B cell (primary cell): ENCODE measurements around the gene NRXN2. TPM values are rescaled to one million over a fixed set of nuclear protein-coding genes. Genes with fewer than 3 reads are reported as not detected.

ENCODE experiments used
- ATAC-seq: fragments of 200-7000 bp; cut with Tn5 transposase; one replicate; pipeline ENCODE4 v1.10.0; 2021; ENCODE audit warnings: low read depth, mild to moderate bottlenecking, moderate number of reproducible peaks, moderate library complexity
- CTCF ChIA-PET: fragments of 350-600 bp; sonication (Branson Sonifier 250); formaldehyde crosslinking; loops from one replicate; lab custom pipeline; 2021; ENCODE audit warnings: antibody characterized with exemption, inconsistent platforms; lab: Charles Lee
- POLR2A ChIA-PET: fragments of 350-600 bp; sonication (Branson Sonifier 250); formaldehyde crosslinking; loops from one replicate; lab custom pipeline; 2021; ENCODE audit warnings: antibody characterized with exemption; lab: Charles Lee
- DNase-seq: peaks from one replicate; pipeline ENCODE4 v3.0.0; 2013
- H2AFZ ChIP-seq: 2 replicates; pipeline ENCODE4 v1.6.1; 2012; ENCODE audit warnings: mild to moderate bottlenecking, low read depth, low read length; ENCODE audit not compliant: insufficient read depth, poor library complexity, severe bottlenecking
- H3K27ac ChIP-seq, 2 donors: 1 replicate in 1 of 2; 2 replicates in 1 of 2; pipeline ENCODE4 v1.5.1; 2012 to 2013; ENCODE audit warnings: low read length in 2 of 2, mild to moderate bottlenecking in 2 of 2, moderate library complexity in 1 of 2
- H3K27me3 ChIP-seq, 4 experiments: fragments of 200-600 bp in 1 of 4; sonication (generic) in 1 of 4; replicated peaks in 1 of 4; 1 replicate in 2 of 4; 2 replicates in 2 of 4; pipeline versions ENCODE4 v1.6.1 to v1.7.0; 2013 to 2016; ENCODE audit warnings: low read length in 3 of 4, mild to moderate bottlenecking in 2 of 4, mixed read lengths in 1 of 4, moderate library complexity in 1 of 4; ENCODE audit not compliant: insufficient read depth in 4 of 4, control insufficient read depth in 3 of 4; ENCODE audit errors: control extremely low read depth in 1 of 4
- H3K36me3 ChIP-seq, 2 experiments: replicated peaks in 1 of 2; 1 replicate in 1 of 2; 2 replicates in 1 of 2; pipeline versions ENCODE4 v1.6.1 to v1.7.1; 2013; ENCODE audit warnings: low read length in 1 of 2; ENCODE audit not compliant: insufficient read depth in 2 of 2, control insufficient read depth in 1 of 2; ENCODE audit errors: control extremely low read depth in 1 of 2, extremely low read depth in 1 of 2
- H3K4me1 ChIP-seq, 2 donors: fragments of 200-600 bp in 1 of 2; sonication (generic) in 1 of 2; 1 replicate in 1 of 2; 2 replicates in 1 of 2; pipeline versions ENCODE4 v1.5.1 to v1.6.1; 2013 to 2017; ENCODE audit warnings: low read length in 2 of 2; ENCODE audit not compliant: control insufficient read depth in 2 of 2, insufficient read depth in 2 of 2
- H3K4me2 ChIP-seq: replicated peaks from 2 replicates; pipeline ENCODE3; 2012; ENCODE audit warnings: mild to moderate bottlenecking, low read depth, low read length; ENCODE audit not compliant: poor library complexity, severe bottlenecking
- H3K4me3 ChIP-seq, 5 experiments: fragments of 200-600 bp in 1 of 5; sonication (generic) in 1 of 5; 1 replicate in 3 of 5; 2 replicates in 2 of 5; pipeline versions ENCODE4 v1.5.1 to v1.7.0; 2011 to 2016; ENCODE audit warnings: low read length in 4 of 5, mild to moderate bottlenecking in 4 of 5, low read depth in 2 of 5, control low read depth in 1 of 5, moderate library complexity in 1 of 5; ENCODE audit not compliant: insufficient read depth in 1 of 5; ENCODE audit errors: control extremely low read depth in 1 of 5, extremely low read depth in 1 of 5
- H3K79me2 ChIP-seq: fragments of 200-600 bp; sonication (generic); one replicate; pipeline ENCODE4 v1.6.0; 2016; ENCODE audit warnings: low read length; ENCODE audit not compliant: control insufficient read depth, insufficient read depth
- H3K9ac ChIP-seq: fragments of 200-600 bp; sonication (generic); 2 replicates; pipeline ENCODE4 v1.6.1; 2017; ENCODE audit warnings: mild to moderate bottlenecking, low read length, moderate library complexity
- H3K9me3 ChIP-seq, 3 donors: one replicate each; pipeline versions ENCODE4 v1.6.1 to v1.7.1; 2013; ENCODE audit warnings: low read length in 2 of 3; ENCODE audit not compliant: control insufficient read depth in 2 of 3, insufficient read depth in 1 of 3; ENCODE audit errors: control extremely low read depth in 1 of 3
- H4K20me1 ChIP-seq: 2 replicates; pipeline ENCODE4 v1.6.0; 2012; ENCODE audit warnings: mild to moderate bottlenecking, low read length; ENCODE audit not compliant: insufficient read depth, control insufficient read depth, poor library complexity, severe bottlenecking
- H3K27ac Mint-ChIP-seq: one replicate; pipeline ENCODE4 v1.8.0; 2021; ENCODE audit warnings: mixed read lengths
- H3K27me3 Mint-ChIP-seq: one replicate; pipeline ENCODE4 v1.8.0; 2021; ENCODE audit warnings: mixed read lengths
- H3K4me1 Mint-ChIP-seq: one replicate; pipeline ENCODE4 v1.8.0; 2021; ENCODE audit warnings: mixed read lengths
- H3K4me3 Mint-ChIP-seq: one replicate; pipeline ENCODE4 v1.8.0; 2021; ENCODE audit warnings: mixed read lengths
- H3K9me3 Mint-ChIP-seq: one replicate; pipeline ENCODE4 v1.8.0; 2022; ENCODE audit warnings: mixed read lengths; ENCODE audit not compliant: insufficient read depth
- EZH2 ChIP-seq: IDR thresholded peaks from 2 replicates; pipeline ENCODE4 v1.6.1; 2012; ENCODE audit warnings: borderline replicate concordance, low read depth, mild to moderate bottlenecking, moderate library complexity, low read length; ENCODE audit not compliant: insufficient read depth, poor library complexity, severe bottlenecking
- WGBS: methylation state at CpG from one replicate; pipeline ENCODE4 v1.1.5; 2013; ENCODE audit warnings: missing lambda C conversion rate; ENCODE audit not compliant: insufficient coverage; 5-methylcytosine and 5-hydroxymethylcytosine counted together
- intact Hi-C: fragments of 100-400 bp; cut with micrococcal nuclease; formaldehyde crosslinking; loops from one replicate; pipeline ENCODE4 v1.10.0; 2022
- polyA plus RNA-seq: library from polyadenylated mRNA; depleted of rRNA; stranded (reverse); fragments of >200 nt; gene quantifications from 2 replicates; pipeline ENCODE4 v1.2.3, GENCODE V29; 2012
- total RNA-seq, 2 donors: library from RNA; stranded (reverse); fragments of 120-200 nt in 1 of 2; gene quantifications; 1 replicate in 1 of 2; 2 replicates in 1 of 2; pipeline versions ENCODE4 v1.2.3 to v1.2.4, GENCODE V29; 2013 to 2022
- TF ChIP-seq, protein P1 (sequence below): fragments of 200-600 bp; IDR thresholded peaks from one replicate; pipeline ENCODE4 v1.8.0; 2022; ENCODE audit warnings: antibody characterized with exemption, mild to moderate bottlenecking

Gene NRXN2
- total and polyA plus RNA-seq, 2 donors (not counting 1 experiment from before 2014, with no cell fraction given) = 0.01 to 0.52 TPM

DNA sequence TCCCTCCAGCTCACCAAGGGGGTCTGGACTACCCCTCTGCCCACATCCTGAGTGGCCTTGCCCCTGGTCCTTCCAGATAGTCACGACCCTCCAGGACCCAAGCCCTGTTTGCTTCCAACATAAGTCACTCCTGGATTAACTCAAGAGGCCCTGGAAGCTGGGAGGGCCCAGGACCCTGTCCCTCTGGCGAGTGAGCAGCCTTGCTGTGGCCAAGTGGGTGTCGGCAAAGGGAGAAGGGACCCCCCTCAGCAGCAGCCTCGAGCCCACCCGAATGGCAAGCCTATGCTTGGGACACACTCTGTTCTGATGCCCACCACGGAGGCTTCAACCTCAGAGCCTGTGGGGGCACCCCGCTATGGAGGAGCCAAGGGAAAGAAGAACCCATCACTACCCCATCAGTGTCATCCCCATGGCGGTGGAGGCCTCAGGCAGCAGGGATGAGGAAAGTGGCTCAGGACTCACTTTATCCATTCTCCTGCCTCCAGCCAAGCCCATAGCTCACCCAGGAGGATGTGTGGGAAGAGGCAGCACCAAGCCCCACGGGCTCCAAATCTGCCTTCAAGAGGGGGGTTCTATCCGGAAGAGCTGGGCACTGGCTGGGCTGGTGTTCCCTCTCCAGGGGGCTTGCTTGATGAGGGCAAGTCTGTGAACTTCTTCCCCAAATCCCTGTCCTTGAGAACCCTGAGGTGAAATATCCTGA, 119.4 kb downstream of the NRXN2 start:
- no peak overlapping the region for H3K4me3 ChIP-seq
- no peak overlapping the region for H3K9ac ChIP-seq
- no peaks in the 10 kb centered on the region for H3K79me2 ChIP-seq
- ChIA-PET CTCF (no interaction called here), POLR2A (no interaction called here)
- Mint-ChIP-seq H3K4me3 (no peak overlapping the region), H3K4me1 (peaks cover under 1% of the 10 kb centered on the region), H3K27me3 (peaks cover 4% of the 10 kb centered on the region), H3K9me3 (no peaks in the 10 kb centered on the region), H3K27ac (no peak overlapping the region)
- no peaks in the 10 kb centered on the region for H4K20me1 ChIP-seq
- TF ChIP-seq EZH2 = no peak
- TF ChIP-seq, protein P1, sequence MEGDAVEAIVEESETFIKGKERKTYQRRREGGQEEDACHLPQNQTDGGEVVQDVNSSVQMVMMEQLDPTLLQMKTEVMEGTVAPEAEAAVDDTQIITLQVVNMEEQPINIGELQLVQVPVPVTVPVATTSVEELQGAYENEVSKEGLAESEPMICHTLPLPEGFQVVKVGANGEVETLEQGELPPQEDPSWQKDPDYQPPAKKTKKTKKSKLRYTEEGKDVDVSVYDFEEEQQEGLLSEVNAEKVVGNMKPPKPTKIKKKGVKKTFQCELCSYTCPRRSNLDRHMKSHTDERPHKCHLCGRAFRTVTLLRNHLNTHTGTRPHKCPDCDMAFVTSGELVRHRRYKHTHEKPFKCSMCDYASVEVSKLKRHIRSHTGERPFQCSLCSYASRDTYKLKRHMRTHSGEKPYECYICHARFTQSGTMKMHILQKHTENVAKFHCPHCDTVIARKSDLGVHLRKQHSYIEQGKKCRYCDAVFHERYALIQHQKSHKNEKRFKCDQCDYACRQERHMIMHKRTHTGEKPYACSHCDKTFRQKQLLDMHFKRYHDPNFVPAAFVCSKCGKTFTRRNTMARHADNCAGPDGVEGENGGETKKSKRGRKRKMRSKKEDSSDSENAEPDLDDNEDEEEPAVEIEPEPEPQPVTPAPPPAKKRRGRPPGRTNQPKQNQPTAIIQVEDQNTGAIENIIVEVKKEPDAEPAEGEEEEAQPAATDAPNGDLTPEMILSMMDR = no peak
- H2AFZ ChIP-seq = no peak overlapping the region
- no peak overlapping the region for H3K4me2 ChIP-seq
- 85% methylated on average over 7 of the region's 10 CpGs for WGBS
- no peak for ATAC-seq
- H3K9me3 ChIP-seq = no peaks in the 10 kb centered on the region
- no peaks in the 10 kb centered on the region for H3K36me3 ChIP-seq
- no peaks in the 10 kb centered on the region for H3K4me1 ChIP-seq
- no peak overlapping the region for H3K27ac ChIP-seq
- DNase-seq = no peak
- H3K27me3 ChIP-seq = peaks cover 0 to 9% (median 0%) of the 10 kb centered on the region in 4 experiments
- intact Hi-C loops = no loop called here

DNA sequence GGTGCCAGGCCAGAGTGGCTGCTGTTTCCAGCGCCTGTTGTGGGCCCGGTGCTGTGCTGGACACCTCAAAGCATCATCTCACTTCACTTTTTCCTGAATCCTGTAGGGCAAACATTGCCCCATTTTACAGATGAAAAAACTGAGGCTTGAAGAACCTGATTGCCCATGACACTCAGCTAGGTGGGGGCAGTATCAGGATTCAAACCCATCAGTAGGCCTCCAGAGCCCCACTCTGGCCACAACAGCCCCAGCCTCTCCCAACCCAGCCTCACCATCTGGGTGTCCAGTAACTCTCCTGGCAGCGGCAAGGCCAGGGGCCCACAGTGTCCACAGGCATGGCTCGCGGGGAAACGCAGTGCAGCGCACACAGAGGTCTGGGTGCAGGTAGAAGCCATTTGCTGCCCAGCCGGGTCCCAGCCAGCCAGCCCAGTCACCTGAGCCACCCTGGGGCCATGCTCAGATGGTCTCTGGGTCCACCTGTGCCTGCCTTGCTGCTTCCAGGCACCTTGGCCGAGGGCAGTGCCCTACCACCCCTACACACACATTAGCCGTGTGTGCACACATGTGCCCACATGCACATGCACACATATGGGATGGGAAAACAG, 120.4 kb downstream of the NRXN2 start:
- peaks cover 0 to 9% (median 0%) of the 10 kb centered on the region in 4 experiments for H3K27me3 ChIP-seq
- intact Hi-C loops = no loop called here
- H3K4me2 ChIP-seq = no peak overlapping the region
- WGBS = 96% methylated on average over 9 of the region's 10 CpGs
- ChIA-PET POLR2A (no interaction called here), CTCF (no interaction called here)
- H2AFZ ChIP-seq = no peak overlapping the region
- H3K4me1 Mint-ChIP-seq = no peaks in the 10 kb centered on the region
- no peak overlapping the region for H3K4me3 Mint-ChIP-seq
- H4K20me1 ChIP-seq = no peaks in the 10 kb centered on the region
- H3K27me3 Mint-ChIP-seq = peaks cover 4% of the 10 kb centered on the region
- no peak overlapping the region for H3K27ac ChIP-seq
- no peaks in the 10 kb centered on the region for H3K9me3 ChIP-seq
- no peak for TF ChIP-seq EZH2
- TF ChIP-seq, protein P1 = no peak
- H3K79me2 ChIP-seq = no peaks in the 10 kb centered on the region
- H3K36me3 ChIP-seq = no peaks in the 10 kb centered on the region
- ATAC-seq (no peak), DNase-seq (no peak)
- H3K9ac ChIP-seq = no peak overlapping the region
- H3K9me3 Mint-ChIP-seq = no peaks in the 10 kb centered on the region
- H3K27ac Mint-ChIP-seq = no peak overlapping the region
- no peak overlapping the region for H3K4me3 ChIP-seq
- no peaks in the 10 kb centered on the region for H3K4me1 ChIP-seq
